LHCN-M2 (cell line): ENCODE results near the gene GRN. TPM values are rescaled to one million over a fixed set of nuclear protein-coding genes. Genes with fewer than 3 reads are reported as not detected.

Experiments
- total RNA-seq: library from RNA; depleted of rRNA; stranded (reverse); fragments of >200 nt; gene quantifications from 2 replicates; pipeline ENCODE4 v1.2.3, GENCODE V29; 2014; rRNA removed

Gene GRN
- total RNA-seq, 1 experiment from 2014 or later = 217 TPM

Other genes with a start within 250 kb of the GRN start
- 292 and 318 TPM in 2 replicates for gene HDAC5, start 221.7 kb upstream of the GRN start, total RNA-seq
- 5.6 and 5.9 TPM in 2 replicates for gene HROB, start 203.4 kb upstream of the GRN start, total RNA-seq
- gene ASB16, start 174.6 kb upstream of the GRN start, total RNA-seq = not detected in 2 replicates
- 28.3 and 31.1 TPM in 2 replicates for gene TMUB2, start 158.3 kb upstream of the GRN start, total RNA-seq
- gene ATXN7L3, start 145.4 kb upstream of the GRN start, total RNA-seq = 42.1 and 47.0 TPM in 2 replicates
- gene UBTF, start 125.6 kb upstream of the GRN start, total RNA-seq = 66.5 and 76.0 TPM in 2 replicates
- gene SLC4A1, start 77.2 kb upstream of the GRN start, total RNA-seq = not detected in 2 replicates
- 0.32 TPM in 1 of 2 replicates, not detected in the other for gene RUNDC3A, start 36.7 kb upstream of the GRN start, total RNA-seq
- gene SLC25A39, start 20.5 kb upstream of the GRN start, total RNA-seq = 113 and 136 TPM in 2 replicates
- gene FAM171A2, start 18.6 kb downstream of the GRN start, total RNA-seq = 9.6 and 9.7 TPM in 2 replicates
- 0.40 TPM in 1 of 2 replicates, not detected in the other for gene ITGA2B, start 44.3 kb downstream of the GRN start, total RNA-seq
- gene GPATCH8, start 158.1 kb downstream of the GRN start, total RNA-seq = 15.8 and 21.6 TPM in 2 replicates
- gene FZD2, start 212.2 kb downstream of the GRN start, total RNA-seq = 12.5 and 21.2 TPM in 2 replicates